ENCODE measurements around the gene WNT5B.

WNT5B gene

DNA sequence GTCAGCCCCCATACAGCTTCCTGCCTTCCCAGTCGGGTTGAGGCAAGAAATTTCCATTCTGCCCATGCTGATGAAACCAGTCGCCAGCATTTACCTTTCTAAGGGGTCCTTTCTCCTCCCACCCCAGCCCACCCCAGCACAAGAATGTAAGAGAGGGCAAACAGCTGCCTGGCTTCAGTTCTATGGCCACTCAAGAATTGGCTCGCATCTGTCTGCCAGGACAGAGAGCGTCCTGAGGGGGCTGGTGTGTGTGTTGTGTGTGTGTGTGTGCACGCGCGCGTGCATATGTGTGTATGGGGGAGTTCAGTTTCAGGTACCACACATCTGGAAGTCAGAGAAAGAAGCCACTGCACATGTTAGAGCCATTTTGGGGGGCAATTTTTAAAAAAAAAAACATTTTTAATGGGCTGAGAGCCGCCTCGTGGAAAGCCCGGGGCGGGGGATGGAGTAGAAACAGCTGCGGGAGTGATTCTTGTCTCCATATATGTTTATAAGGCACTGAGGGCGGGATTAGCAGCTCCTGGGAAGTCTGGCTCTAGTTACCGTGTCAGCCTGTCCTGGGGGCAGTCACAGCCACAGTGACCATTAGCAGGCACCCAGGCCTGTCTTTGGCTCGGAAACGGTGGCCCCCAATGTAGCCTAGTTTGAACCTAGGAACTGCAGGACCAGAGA is at the start of gene WNT5B:
TSS of gene WNT5B (plus strand) at position 566 of the 672 bp plus-strand sequence. CDS start 2,124 bp downstream, outside the sequence.
- DNase-seq, result no peak

DNA sequence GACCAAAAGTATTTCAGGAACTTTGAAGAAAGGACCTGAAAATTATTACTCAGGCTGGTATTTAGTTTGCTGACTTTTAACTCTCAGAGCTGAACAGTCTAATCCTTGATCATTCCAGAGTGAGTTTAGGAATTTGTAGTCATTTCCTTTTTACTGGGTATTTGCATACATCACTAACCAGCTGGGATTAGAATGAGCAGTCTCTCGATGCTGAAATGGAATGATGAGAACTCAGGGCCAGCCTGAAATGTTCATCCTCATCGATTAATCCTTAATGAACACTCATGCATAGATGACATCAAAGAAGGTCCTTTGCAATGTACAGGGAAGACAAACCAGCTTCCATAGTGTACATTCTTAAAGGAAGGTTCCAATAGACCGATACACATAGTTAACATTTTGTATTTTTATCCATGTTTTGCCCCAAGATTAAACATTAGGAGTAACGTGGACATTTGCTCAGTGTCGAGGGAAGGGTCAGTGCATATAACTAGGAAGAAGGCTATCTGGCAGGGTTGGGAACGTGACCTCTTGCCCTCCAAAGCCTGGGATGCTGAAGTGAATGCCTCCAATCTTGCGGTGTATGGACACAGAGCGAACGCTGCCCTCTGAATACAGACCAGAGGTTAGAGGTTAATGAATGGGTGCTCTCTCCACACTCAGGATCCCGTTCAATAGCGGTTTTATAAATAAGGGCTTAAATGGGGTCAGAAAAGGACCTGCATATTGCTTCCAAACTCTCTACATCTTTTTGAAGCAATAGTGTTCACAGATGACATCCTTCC is 49.2 kb upstream of the WNT5B start:
- DNase-seq, result no peak

DNA sequence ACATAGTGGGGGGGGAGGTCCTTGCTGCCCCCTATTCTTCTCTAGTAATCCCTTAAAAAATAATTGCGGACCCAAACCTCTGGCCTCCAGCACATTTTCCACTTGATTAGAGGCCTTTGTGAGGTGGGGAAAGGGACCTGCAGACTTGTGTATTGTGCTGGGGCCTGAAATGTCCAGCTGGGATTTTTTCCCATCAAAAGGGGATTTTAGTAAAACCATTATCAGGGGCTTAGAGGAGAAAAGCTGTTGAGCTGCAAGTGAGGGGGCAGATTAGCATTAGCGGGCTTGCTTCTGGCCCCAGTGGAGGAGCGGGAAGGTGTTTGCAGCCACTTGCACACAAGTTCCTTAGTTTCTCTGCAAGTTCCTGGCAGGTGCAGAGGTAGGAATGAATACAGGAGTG is 48.5 kb upstream of the WNT5B start:
- no peak for DNase-seq

DNA sequence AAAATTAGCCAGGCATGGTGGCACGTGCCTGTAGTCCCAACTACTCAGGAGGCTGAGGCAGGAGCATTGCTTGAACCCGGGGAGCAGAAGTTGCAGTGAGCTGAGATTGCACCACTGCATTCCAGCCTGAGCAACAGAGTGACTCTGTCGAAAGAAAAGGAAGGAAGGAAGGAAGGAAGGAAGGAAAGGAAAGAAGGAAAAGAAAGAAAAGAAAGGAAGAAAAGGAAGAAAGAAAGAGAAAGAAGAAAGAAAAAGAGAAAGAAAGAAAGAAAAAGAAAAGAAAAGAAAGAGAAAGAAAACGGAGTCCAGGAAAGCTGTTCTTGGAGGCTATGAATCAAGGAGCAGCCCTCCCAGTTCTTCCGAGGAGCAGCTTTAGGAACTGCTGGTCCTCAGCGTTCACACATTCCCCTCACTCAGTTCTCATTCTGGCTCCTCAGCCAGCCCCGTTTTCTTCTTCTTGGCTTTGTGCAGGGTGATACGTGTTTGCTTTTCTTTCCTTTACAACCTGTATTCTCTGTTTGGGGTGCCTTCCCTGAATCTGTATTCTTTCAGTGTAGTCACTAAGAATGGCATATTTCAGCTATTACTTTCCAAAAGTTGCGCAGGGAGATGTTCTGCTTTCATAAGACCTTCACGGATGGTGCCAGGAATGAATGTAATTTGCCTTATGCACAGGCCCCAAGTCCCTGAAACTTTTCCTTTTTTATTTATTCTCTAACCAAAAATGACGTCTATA is 46.9 kb upstream of the WNT5B start:
- no peak for DNase-seq

DNA sequence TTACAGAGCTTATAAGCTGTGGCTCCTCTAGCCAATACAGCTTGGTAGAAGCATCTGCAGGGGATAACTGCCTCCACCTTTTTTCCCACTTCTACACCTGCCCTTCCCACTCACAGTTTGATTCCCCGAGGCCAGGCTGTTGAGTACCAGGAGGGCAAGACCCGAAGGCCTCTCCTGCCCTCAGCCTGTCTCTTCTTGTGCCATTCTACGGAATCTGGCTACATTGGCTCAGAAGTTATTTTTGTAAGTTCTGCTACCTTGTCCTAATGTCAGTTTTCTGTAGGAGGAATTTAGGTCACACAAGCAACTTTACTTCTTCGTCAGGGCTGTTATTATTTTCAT is 46.4 kb upstream of the WNT5B start:
- no peak for DNase-seq

DNA sequence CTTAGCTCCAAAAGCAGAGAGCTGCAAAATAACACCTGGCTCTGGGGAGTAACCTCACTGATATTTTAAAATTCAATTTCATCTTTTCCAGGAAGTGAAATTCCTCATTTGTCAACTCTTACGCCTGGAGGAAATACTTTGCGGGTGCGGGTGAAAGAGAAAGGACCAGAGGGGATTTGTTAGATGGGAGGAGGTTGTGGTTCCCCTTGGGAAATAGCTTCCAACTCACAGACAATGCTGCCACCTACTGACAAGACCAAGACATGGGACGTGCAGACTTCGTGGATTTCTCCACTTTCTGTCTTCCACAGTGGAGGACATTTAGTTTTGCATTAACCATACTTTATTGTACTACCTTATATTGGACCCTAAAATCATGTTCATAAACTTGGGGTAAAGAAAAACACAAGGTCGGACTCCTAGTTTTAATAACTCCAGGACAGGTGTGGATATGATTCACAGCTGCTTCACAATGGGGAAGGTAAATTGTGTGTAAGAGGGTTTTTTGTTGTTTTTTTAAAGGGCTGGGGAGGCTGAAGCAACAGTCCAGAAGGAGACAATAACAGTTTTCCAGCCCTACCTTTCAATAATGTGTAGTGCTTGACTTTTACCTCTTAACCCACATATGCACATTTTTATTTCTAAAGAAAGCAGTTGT is 45.5 kb upstream of the WNT5B start:
- peak; percentile 80 for DNase-seq

DNA sequence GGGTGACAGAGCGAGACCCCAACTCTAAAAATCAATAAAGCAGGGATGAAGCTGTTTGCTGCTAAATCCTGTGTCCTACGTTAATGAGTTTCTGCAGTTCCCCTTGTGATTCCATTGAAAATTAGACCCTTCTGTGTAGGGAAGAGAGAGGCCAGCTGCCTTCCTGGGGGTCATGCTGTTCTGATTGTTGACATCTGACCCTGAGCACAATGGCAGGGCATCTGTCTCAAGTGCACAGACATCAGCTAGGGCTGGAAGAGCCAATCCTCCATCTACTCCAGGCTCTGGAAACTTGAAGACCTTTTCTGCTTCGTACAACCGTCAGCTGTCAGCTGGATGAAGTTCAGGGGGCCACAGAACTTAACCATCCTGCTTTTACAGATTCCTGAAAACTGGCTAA is 44.7 kb upstream of the WNT5B start:
- DNase-seq, result no peak

DNA sequence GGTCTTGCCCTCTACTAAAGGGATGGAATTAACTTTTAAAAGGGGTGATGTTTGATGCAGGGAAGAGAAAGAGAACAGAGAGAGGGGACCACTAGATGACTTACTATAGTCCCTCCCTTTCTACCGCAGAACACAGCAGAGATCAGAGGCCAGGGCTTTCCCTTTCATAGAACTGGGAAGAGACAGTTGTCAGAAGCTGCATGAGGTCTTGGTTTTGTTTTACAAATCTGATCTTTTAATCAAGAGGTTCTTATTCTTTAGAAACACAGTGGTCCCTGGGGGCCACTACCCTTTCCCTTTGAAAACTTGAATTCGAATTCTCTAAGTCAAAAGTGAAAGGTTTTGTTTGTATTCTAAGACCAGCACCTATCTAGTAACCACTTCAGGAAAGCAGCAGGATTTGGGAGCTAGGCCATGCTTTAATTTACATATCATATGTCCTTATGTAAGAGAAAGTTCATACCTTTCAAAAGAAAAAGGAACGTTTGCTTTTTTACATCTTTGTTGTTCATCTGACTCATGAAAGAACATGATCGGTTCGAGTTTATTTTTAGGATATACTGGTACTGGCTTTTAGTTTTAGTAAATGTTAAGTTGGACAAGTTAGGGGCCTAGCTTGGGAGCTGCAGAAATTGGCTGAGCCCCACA is 41.0 kb upstream of the WNT5B start:
- DNase-seq, result no peak

DNA sequence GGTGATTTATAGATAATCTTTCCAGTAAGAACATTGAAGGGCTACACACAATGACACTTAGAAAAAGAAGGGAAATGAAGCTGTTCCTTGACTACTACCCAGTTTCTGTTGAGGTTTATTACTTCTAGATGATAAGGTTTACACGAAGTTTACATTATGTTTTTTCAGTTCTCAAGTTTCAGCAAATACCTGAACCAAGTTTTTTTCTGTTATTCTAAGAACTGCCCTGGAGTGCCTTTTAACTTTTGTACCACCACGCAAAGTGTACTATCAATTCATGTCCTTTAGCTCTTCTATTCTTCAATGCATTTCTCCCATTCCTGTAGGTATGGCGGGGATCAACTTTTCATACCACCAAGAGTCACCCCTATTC is 40.5 kb upstream of the WNT5B start:
- DNase-seq, result no peak

DNA sequence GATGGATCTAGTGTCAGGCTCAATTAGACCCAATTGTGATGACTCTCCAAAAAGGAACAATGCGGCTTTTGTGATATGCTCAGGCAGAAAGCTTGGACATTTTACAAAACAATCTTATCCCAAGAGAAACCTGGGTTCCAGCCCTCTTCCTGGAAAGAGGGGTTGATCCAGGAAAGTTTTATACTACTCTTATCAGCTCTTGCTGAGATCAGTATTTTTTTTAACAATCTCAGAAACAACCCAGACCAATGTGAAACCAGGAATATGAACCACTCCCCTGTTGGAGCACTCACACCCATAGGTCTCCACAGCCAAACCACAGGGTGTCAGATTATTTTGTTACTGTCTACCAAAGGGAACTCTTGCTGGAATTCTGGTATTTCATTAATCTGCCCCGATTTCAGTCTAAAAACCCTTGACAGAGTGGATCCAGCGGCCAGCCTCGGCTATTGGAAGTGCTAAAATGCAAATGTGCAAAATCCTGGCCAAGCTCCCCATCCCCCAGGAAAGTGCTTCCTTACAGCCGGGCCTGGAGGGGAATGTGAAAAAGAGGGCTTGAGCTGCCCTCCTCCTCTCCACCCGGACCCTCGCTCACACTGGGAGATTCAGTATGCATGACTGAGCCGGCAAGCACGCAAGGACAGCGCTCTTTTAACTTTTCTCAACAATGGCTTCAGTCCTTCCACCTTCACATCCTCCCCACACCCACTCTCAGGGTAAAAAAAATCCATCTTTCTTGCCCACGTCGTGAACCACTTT is 38.6 kb upstream of the WNT5B start:
- no peak for DNase-seq

DNA sequence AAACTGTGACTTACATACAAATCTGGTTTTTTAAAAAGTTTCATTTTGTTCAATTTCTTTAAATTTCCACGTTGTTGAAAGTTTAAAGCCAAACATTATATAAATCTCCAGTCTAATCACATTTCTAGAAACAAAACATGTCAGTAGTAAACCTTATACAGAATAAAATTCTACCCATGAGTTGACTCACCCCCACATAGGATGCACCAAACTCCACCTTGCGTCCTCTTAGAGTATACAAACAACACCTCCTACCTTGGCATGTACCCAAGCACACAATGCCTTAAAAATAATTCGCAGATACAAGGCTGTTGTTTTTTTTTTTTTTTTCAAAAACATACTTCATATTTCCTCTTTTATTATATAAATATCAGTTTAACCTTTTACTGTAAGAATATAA is 38.0 kb upstream of the WNT5B start:
- no peak for DNase-seq

DNA sequence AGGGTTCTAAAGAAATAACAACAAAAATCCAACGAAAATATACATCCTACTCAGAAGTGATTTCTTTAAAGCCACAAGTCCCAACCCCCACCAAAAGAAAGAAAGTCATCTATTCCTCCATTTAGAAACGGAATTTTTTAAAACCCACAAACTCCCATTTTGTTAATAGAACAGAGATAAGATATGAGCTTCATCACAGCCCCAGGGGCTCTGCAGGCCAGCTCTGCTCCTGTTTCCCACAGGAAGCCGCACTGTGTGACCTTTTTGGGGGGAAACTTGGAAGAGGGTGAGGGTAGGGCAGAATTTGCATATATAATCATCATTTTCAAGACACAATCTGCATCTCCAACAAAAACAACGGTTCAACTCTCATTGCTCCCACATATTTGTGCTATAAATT is 37.5 kb upstream of the WNT5B start:
- no peak for DNase-seq

DNA sequence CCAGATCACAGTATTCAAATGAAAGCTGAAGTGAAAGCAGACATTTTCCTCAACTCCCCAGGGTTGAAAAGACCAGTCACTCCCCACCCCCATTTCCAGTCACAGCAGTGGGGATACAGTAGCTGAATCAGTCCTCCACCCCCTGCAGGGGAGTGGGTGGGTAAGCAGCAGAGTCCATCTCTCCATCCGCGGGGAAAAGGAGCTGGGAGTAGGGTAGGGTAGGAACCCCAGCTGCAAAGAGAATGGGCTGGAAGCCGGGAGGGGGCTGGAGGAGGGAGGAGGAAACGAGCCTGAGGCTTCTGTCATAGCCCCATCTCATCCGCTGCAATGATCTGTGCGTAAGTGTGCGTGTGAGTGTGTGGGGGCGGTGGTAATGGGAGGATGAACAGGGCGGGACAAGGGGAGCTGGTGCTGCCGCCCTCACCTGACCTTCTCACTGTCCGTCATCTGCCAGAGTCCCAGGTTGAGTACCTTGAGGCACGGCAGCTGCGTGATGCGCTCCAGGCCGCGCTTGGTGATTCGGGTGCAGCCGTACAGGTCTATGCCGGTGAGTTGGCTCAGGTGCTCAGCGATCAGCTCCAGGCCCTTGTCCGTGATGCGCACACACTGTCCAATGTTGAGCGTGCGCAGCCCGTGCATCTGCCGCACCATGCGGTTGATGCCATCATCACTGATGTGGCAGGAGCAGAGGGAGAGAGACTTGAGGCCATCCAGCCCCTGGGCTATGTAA is 36.4 kb upstream of the WNT5B start:
- DNase-seq, result no peak

DNA sequence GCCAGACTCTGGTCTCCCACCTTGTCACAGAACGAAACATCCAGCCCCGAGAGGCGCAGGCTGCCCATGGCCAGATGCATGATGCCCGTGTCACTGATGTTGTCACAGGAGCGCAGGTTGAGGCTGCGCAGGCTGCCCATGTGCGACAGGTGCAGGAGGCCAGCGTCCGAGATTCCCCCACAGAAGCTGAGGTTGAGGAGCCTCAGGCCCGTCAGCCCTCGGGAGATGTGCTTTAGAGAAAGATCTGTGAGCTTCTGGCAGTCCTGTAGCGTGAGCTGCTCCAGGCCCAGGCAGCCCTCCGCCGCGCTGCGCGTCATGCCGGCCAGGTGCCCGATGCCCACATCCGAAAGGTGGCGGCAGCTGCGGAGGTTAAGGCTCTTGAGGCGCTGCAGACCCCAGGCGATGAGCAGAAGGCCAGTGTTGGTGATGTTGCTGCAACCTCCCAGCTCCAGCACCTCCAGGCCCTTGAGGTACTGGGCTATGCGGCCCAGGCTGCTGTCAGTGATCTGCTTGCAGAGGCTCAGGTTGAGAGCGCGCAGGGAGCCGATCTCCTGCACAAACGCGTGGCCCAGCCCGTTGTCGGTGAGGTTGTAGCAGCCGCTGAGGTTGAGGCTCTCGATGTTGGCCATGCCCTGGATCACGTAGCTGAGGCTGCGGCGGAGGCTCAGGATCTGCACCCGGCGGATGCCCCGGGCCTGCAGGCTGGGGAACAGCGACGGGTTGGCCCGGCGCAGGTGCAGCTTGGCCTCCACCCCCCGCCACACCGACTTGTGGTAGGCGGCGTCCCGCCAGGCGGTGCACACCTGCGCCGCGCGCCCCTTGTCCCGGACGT is 35.6 kb upstream of the WNT5B start:
- no peak for DNase-seq

DNA sequence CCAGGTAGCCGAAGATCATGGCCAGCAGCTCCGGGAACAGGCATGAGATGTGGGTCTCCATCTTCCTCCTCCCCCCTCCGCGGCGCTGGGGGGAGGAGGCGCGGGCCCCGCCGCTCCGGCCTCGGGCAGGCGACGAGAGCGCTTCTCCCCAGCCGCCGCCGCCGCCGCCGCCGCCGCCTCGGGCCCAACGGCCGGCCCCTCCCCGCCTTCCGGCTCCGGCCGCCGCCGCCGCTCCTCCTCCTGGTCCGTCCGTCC is 35.1 kb upstream of the WNT5B start:
- DNase-seq, result no peak

DNA sequence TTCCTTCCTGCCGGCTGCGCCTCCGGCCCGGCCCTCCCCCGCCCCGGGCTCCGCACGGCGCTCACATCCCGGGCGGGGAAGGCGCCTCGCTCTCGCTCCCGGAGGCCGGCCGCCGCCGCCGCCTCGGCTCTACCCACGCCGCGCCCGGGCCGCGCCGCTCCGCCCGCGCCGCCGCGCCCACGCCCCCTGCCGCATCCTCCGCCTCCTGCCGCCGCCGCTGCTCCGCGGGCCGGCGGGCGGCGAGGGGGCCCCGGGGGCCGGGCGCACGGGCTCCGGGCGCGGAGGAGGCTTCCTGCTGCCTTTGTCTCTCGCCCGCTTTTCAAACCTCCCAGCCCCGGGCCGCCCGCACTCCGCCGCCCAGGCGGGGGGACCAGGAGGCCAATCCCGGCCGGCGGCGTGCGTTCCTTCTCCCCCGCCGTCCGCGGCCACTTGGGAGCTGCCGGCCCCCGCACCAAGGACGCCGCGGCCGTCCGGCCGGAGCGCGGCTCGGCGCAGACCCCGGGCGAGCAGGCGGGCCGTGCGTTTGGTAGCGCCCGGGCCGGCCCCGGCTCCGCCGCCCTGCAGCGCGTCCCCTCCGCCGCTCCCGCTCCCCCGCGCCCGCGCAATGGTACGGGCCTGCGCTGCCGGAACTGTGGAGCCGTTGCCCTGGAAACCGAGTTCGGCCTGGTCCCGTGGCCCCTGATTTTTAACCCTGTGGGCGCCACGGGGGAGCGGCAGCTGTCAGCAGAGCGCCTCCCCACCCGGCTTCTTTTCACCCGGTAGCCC is 34.6 kb upstream of the WNT5B start, which contains the start of gene FBXL14:
TSS of gene FBXL14 (minus strand) at position 321 of the 765 bp plus-strand sequence. CDS start 515 bp downstream, outside the sequence.
- DNase-seq, result peak; percentile 33

DNA sequence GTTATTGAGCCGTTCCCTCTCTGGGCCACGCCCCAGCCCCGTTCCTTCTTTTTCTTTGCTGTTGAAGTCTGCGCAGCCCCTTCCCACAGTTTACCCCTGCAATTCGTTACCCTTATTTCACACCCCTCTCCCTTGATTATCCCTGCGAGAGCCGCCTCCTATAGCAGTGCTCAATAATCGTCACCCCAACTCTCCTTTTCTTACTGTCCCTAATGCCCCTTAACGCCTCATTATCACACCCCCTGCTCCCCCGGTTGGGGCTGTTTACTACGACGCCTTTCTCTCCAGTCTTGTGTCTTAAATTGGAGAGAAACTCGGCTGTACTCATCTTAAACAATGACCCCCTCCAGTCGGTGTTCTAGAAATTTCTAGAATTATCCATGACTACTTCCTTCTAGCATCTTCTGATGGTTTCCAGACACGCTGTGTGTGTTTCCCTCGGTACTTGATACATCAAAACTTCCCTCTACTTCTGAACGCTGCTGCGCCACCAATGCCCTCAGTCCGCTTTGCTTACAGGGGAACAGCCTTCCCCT is 33.9 kb upstream of the WNT5B start:
- no peak for DNase-seq

DNA sequence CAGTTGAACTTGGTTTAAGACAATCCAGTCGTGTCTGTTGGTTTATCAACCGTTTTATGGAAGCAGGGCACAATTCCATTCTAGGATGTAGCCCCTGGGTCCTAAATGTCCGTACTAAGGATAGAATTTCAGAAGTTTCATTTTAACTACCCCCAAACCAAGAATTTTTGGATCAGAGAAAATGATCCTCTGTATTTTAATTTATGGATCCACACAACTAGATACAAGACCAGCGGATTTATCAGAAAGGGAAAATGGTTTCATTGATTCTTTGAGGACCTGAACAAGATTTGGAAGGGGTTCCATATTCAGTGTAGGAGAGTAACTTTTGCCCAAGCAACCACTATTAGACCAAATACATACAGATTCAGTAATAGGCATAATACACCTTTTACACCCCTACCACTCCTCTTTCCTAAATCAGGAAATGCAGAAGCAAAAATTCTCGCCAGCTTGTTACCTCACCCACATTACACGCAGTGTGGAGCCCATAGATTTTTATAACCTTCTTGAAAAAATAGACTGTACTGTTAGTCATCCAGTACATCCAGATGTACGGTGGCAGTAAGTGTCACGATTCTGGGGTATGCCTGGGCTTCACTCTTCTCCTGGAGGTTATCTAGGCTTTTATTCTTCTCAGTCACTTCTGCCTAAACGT is 33.2 kb upstream of the WNT5B start:
- no peak for DNase-seq

DNA sequence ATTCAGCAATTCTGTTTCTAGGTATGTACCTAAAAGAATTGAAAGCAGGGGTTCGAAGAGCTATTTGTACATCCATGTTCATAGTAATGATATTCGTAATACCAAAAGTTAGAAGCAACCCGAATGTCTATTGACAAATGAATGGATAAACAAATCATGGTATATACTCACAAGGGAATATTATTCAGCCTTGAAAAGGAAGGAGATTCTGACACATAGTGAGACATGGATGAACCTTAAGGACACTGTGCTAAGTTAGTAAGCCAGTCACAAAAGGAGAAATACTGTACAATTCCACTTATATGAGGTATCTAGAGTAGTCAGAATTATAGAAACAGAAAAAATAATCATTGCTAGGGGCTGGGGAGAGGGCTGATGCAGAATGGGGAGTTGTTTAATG is 30.3 kb upstream of the WNT5B start:
- DNase-seq, result no peak

Measured in NCI-H2029 treated with DMSO at 0.1 percent for 48 hours (cell line).